GM18907 (cell line): ENCODE results near the gene ABCC4.
"Not testable (repeated sequence)": the region's sequence is repeated elsewhere in the genome, so short reads cannot be mapped to it uniquely, and the experiment has no call there.

Experiments
- ATAC-seq: cut with Tn5 transposase; IDR thresholded peaks from one replicate; pipeline ENCODE4 v1.9.1; 2021; ENCODE audit warnings: mild to moderate bottlenecking, moderate library complexity; ENCODE audit not compliant: unreplicated experiment

Gene ABCC4

DNA sequence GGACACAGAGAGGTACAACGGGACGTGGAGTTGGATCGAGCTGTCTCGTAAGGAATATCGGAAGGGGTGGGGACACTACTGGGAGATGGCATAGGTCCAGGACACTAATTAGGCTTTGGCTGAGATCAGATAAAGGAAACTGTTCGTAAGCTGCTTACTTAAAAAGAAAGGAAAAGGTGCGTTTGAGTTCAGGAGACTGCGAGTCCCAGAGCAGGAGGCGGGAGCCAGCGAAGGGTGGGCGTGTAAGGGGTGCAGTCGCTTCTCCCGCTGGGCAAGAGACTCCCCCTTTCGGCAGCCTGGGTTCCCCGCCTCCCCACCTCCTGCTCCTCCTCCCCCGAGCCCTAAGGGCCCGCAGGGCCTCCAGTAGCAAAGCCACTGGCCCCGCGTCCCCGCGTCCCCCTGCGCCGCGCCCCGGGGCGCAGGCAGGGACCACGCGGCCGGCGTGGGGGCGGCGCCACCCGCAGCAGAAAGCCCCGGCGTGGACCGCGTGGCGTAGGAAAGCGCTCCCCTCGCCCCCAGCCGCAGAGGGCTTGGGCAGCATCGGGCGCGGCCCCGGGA, 547 bp downstream of the ABCC4 start:
- peak; percentile 53 for ATAC-seq

DNA sequence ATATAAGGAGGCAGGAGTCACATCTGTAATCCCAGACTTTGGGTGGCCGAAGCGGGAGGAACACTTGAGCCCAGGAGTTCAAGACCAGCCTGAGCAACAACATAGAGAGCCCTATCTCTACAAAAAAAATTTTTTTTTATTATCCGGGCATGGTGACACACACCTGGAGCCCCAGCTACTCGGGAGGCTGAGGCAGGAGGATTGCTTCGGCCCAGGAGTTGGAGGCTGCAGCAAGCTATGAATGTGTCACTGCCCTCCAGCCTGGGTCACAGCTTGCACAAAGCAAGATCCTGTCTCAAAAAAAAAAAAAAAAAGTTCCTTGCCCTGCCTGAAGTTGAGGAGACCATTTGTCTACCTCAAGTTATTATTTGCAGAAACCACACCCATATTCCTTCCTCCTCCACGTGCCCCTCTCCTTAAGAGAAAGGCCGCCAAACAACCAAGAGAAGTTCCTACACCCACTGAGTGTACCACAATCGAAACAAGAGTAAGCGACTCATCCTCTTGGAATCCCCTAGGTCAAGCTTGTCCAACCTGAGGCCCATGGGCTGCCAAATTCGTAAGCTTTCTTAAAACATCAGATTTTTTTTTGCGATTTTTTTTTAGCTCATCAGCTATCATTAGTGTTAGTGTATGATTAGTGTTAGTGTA, 2.2 kb downstream of the ABCC4 start:
- ATAC-seq: no peak

DNA sequence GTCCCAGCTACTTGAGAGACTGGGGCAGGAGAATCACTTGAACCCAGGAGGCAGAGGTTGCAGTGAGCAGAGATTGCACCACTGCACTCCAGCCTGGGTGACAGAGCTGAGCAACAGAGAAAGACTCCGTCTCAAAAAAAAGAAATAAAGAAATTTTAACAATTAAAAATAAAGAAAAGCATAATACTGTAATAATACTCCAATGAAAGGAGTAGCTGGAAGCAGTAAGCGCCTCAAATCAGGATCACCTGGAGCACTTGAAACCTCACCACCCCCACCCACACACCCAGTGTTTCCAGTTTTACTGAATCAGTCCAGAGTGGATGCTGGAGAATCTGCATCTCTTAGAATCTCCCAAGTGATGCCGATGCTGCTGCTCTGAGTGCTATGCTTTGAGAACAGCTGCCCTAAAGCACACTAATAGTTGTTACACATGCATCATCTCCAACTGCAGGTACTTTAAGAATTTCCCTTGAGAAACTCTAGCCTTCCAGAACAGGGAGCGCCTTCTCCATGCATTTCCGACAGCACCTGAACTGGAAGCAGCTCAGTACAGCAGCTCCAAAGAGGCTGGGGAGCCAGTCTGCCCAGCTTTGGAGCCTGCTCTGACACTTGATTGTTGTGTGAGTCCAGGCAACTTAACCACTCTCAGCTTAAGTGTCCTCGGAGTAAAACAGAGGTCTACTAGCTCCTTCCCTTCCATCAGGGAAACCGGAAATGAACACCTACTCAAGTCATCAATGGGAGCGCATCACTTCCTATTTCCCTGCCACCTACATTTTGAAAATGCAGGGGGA, 2.9 kb downstream of the ABCC4 start:
- no peak for ATAC-seq

DNA sequence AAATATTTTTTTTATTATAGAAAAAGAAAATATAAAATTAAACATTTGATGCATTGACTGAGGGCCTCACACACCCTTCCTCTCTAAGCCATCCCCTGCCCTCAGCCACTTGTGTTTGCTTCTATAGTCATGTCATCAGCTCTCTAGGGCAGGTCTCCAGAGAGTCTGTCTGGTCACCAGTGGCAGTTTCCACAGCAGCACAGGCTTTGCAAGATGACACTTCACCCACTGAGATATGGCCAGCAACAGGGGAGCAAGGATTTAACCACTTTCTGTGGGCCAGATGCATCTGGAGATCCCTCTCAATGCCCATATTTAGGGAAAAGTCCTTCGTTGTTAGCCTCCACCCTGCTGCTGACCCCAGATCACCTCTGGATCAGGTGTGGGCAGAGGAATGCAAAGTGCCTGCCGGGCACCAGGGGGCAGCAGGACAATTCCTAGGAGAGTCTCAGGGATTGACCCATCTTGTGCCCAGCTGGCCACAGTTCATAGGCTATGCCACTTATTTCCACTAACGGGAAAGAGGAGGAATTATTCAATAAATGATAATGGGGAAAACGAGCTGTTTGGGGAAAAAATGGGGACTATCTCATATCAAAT, 4.8 kb downstream of the ABCC4 start:
- no peak for ATAC-seq

DNA sequence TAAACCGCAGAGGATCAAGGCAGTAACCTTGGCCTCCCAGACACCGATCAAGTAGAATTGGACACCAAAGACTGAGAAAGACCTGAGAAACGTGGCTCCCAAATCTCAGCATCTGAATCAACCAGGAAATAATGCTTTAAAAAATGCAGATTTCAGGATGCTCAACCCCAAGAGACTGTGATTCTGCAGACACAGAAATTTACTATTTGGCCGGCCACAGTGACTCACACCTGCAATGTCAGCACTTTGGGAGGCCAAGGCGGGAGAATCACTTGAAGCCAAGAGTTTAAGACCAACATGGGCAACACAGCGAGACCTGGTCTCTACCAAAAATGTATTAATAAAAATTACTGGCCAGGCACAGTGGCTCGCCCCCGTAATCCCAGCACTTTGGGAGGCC, 6.2 kb downstream of the ABCC4 start:
- no peak for ATAC-seq

DNA sequence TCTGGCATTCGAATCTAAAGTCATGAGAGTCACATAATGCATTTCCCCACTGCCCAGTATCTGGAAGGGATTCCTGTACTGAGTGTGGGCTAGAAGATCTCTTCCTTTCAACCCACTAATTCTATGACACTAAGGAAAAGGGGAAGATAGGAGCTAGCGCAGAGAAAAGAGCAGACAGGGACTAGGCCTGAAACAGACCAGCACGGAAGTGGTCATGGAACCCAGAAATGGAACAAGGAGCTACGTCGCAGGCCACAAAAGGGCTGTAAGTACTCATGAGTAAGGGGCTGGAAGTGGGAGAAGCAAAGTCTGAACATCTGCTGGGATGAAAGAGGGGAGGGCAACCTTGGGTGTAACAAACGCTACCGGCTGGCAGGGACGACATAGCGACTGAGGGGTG, 8.6 kb downstream of the ABCC4 start:
- no peak for ATAC-seq

DNA sequence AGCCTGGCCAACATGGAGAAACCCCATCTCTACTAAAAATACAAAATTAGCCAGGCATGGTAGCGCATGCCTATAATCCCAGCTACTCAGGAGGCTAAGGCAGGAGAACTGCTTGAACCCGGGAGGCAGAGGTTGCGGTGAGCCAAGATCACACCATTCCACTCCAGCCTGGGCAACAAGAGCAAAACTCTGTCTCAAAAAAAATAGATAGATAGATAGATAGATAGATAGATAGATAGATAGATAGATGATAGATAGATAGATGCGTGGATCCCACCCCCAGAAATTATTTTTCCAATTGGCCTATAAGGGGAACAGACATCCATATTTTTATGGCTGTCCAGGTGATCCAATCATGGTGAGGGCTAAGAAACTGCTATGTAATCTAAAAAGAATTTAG, 11.3 kb downstream of the ABCC4 start:
- not testable (repeated sequence) for ATAC-seq

DNA sequence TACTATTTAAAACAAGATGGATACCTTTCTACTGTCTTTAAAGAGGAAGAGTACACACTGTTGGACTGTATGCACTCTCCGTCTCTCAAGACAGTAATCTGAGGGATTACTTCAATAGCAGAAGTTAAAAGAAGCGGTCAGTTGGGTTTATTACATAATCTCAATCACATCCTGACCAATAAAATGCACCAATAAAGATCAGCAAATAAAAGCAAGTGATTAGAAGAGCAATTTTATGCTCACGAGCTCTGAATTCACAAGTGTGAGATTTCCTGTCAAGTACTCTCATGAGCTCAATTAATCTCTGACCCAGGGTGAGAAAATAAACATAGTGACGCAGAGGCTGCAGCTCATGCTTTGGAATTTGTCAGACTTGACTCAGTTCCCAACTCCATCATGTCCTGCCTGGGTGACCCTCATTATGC, 12.2 kb downstream of the ABCC4 start:
- ATAC-seq: no peak

DNA sequence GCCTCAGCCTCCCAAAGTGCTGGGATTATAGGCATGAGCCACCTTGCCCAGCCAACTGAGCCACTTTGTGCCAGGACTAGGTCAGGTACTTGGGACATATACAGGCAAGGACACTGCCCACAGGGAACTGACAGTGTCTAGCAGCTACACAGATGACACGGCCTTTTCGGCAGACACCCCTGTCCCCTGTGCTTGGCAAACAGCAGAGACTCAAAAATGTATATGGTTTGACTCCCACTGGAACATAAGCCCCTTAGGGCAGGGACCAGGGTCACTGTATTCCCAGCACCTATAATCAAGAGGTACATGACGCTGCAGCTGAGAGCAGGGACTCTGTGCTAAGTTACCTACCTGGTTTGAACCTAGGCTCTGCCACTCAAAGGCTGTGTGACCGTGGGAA, 16.8 kb downstream of the ABCC4 start:
- no peak for ATAC-seq

DNA sequence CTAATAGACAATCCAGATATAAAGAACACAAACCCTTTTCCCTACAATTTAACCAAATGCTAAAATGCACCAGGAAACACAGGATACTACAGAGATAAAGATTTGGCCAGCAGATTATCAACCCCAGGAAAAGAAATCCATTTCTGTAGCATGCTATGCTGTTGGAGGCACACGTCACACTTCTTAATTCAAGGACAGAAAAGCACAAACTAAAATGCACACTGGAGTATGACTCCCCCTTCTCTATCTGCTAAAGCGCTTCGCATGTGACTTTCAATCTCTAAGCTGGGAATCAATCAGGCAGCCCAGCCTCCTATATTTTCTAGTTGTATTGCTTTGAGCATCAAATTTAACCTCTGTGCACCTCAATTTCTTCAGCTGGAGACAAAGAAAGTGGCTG, 22.2 kb downstream of the ABCC4 start:
- no peak for ATAC-seq

DNA sequence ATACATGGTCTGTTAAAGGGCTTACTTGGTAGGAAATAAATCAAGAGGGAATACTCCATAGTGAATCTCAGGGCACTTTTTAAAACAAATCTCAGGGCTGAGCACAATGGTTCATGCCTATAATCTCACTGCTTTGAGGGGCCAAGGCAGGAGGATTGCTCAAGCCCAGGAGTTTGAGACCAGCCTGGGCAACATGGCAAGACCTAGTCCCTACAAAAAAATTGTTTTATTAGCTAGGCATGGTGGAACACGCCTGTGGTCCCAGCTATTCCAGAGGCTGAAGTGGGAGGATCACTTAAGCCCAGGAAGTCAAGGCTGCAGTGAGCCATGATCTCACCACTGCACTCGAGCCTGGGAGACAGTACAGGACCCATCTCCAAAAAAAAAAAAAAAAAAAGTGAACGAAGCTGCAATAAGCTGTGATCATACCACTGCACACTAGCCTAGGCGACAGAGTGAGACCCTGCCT, 25.2 kb downstream of the ABCC4 start:
- ATAC-seq: no peak

DNA sequence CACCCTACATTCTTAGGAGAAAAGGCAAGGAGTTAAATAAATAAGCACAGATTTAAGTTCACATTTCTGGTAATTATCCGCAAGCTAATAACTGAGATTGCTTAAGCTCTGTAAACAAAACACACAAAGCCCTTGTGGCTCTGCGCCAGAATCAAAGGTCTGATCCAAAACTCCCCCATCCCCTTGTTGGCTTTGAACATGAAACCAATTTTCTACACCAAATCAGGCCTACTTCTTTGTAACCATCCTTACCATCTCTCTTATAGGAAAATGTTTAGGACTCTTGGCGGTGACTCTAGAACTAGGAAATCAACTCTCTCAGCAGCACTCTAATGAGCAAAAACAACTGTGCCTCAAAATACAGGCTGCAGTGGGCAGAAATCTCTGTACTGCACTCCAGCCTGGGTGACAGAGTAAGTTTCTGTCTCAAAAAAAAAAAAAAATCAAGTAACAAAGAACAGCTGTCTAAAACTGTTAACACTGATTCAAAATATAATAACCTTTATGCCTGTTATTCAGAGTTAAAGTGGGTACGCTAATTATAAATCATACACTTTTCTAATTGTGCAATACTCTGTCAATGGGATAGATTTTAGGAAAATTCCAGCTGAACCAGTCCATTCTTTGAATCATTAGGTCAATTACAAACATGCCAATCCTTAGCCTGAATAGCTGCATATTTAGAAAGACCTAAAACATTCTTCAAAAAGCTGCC, 25.8 kb downstream of the ABCC4 start:
- no peak for ATAC-seq

DNA sequence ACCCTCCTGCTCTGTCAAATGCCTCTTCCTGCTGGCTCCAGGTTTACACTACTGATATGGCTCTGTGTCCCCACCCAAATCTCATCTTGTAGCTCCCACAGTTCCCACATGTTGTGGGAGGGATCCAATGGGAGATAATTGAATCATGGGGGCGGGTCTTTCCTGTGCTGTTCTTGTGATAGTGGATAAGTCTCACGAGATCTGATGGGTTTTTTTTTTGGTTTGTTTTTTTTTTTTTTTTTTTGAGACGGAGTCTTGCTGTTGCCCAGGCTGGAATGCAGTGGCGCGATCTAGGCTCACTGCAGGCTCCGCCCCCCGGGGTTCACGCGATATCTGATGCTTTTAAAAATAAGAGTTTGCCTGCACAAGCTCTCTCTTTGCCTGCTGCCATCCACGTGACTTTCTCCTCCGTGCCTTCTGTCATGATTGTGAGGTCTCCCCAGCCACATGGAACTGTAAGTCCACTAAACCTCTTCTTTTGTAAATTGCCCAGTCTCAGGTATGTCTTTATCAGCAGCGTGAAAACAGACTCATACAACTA, 27.6 kb downstream of the ABCC4 start:
- not testable (repeated sequence) for ATAC-seq

DNA sequence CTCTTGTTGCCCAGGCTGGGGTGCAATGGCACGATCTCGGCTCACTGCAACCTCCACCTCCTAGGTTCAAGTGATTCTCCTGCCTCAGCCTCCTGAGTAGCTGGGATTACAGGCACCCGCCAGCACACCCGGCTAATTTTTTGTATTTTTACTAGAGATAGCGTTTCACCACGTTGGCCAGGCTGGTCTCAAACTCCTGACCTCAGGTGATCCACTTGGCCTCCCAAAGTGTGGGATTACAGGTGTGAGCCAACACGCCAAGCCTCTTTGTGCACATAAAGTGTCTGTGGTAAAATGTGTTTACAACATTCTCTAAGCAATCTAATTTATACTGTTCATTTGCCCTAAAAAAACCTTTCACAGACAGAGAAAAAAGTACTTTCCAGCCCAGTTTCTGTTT, 29.2 kb downstream of the ABCC4 start:
- not testable (repeated sequence) for ATAC-seq

DNA sequence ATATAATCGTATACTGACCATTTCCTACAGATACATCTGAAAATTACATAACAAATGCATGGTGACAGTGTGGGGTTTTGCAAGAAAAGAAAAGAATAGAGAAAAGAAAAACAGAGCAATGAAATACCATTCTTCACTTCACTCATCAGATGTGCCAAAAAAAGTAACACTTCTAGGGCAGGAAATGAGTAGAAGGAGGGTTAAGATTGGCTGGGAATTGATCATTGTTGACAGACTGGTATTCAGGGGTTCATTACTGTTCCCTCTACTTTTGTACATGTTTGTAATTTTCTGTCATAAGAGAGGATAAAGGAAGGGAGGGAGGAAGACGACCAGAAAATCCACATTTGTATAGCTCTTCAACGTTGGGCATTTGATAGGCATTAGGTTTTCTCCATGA, 31.5 kb downstream of the ABCC4 start:
- no peak for ATAC-seq

DNA sequence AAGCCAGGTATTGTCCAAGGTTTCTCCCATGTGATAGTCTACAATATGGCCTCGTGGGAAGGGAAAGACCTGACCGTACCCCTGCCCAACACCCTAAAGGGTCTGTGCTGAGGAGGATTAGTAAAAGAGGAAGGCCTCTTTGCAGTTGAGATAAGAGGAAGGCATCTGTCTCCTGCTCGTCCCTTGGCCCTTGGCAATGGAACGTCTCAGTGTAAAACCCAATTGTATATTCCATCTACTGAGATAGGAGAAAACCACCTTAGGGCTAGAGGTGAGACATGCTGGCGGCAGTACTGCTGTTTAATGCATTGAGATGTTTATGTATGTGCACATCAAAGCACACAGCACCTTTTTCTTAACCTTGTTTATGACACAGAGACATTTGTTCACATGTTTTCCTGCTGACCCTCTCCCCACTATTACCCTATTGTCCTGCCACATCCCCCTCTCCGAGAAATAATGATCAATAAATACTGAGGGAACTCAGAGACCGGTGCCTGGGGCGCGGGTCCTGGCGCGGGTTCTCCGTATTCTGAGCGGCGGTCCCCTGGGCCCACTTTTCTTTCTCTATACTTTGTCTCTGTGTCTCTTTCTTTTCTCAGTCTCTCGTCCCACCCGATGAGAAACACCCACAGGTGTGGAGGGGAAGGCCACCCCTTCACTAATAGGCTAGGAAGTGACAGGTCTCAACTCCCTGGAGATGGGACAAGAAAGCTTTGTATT, 32.7 kb downstream of the ABCC4 start:
- not testable (repeated sequence) for ATAC-seq

DNA sequence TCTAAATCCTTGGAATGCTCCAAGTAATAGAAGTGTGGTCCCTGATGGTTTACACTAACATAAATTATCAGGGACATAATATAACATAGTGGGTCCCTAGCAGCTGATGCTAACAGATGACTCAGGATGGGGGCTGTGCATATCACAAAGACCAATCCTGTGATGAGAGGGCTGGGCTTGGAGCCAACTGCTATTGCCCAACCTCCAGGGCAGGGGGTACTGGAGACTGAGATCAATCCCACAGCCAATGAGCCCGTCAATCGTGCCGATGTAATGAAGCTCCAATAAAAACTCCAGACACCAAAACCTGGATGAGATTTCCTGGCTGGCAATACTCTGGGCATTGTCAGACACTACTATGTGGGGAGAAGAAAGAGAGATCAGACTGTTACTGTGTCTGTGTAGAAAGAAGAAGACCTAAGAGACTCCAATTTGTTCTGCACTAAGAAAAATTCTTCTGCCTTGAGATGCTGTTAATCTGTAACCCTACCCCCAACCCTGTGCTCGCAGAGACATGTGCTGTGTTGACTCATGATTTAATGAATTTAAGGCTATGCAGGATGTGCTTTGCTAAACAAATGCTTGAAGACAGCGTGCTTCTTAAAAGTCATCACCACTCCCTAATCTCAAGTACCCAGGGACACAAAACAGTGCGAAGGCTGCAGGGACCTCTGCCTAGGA, 33.4 kb downstream of the ABCC4 start:
- no peak for ATAC-seq

DNA sequence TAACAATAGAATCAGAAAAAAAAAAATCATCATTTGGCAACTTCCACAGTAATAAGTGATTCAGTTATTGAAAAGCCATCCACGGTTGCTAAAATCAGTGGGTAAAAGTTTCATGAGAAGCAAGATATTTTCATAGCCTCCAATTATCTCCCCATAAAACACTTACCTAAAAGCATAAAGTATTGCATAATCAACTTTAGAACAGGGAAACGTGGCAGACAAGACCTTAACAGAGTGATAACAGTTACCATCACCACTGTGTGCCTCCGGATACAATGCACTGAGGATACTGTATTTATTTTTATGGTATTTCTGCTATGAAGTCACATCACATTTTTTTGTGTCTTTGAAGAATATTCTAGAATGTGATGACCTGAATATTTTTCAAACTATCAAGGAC, 37.0 kb downstream of the ABCC4 start:
- no peak for ATAC-seq

DNA sequence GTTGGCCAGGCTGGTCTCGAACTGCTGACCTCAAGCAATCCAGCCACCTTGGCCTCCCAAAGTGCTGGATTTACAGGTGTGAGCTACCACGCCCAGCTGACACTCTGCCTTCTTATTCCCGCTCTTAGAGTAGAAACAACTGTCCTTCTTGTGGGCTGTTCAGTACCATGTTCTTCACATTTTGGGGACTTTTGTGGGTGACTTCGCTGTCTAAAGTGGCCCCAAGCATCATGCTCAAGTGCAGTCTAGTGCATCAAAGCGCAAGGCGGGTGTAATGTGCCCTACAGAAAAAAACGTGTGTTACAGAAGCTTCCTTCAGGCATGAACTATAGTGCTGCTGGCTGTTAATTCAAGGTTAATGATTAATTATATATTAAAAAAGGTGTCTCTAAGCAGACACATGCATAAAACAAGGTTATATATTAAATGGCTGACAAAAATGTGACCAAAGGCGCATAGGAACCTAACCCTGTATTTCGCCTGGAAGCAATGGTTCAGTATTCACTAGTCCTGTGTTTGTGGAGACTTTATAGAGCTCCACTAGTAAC, 38.3 kb downstream of the ABCC4 start:
- no peak for ATAC-seq
